Caco-2 (cell line): ENCODE measurements around the gene TNS1. TPM values are rescaled to one million over a fixed set of nuclear protein-coding genes. Genes with fewer than 3 reads are reported as not detected.

Experiments used
- BruUV-seq: library from RNA; stranded (reverse); fragments of 400-500 nt; replicated peaks from 2 replicates; lab custom pipeline; 2021; lab: Mats Ljungman, UMichigan
- CTCF ChIA-PET: fragments of 300-600 bp; sonication (Branson Sonifier 250); formaldehyde crosslinking; loops from one replicate; lab custom pipeline; 2022; ENCODE audit warnings: antibody characterized with exemption; lab: Charles Lee
- POLR2A ChIA-PET: fragments of 300-600 bp; sonication (Branson Sonifier 250); formaldehyde crosslinking; loops from one replicate; lab custom pipeline; 2022; ENCODE audit warnings: antibody characterized with exemption; lab: Charles Lee
- DNase-seq, 2 experiments: peaks; one replicate each; pipeline versions ENCODE4 v3.0.0 to v3.0.0-alpha.2; 2020 to 2022
- H3K27me3 ChIP-seq: replicated peaks from 2 replicates; pipeline ENCODE4 v1.6.0; 2011; ENCODE audit warnings: low read length; ENCODE audit not compliant: control insufficient read depth, insufficient read depth
- H3K36me3 ChIP-seq: 2 replicates; pipeline ENCODE4 v1.5.1; 2011; ENCODE audit warnings: low read length; ENCODE audit not compliant: control insufficient read depth, insufficient read depth
- H3K4me1 ChIP-seq: fragments of 250-450 bp; sonication (Bioruptor Pico); 2 replicates; pipeline ENCODE4 v1.5.1; 2020; ENCODE audit warnings: mild to moderate bottlenecking
- H3K4me3 ChIP-seq: 2 replicates; pipeline ENCODE4 v1.5.1; 2011; ENCODE audit warnings: low read depth, mild to moderate bottlenecking, control low read depth, low read length
- H3K9me3 ChIP-seq: fragments of 250-450 bp; sonication (Bioruptor Pico); 2 replicates; pipeline ENCODE4 v1.5.1; 2020; ENCODE audit warnings: mild to moderate bottlenecking, moderate library complexity
- H3K27ac Mint-ChIP-seq: one replicate; pipeline ENCODE4 v1.8.0; 2022; ENCODE audit warnings: mixed read lengths; ENCODE audit not compliant: unreplicated experiment
- H3K27me3 Mint-ChIP-seq: one replicate; pipeline ENCODE4 v1.8.0; 2022; ENCODE audit warnings: mixed read lengths; ENCODE audit not compliant: insufficient read depth, unreplicated experiment
- H3K36me3 Mint-ChIP-seq: one replicate; pipeline ENCODE4 v1.8.0; 2022; ENCODE audit warnings: mild to moderate bottlenecking, mixed read lengths; ENCODE audit not compliant: insufficient read depth, unreplicated experiment
- H3K4me1 Mint-ChIP-seq: one replicate; pipeline ENCODE4 v1.8.0; 2022; ENCODE audit warnings: low read depth, mixed read lengths; ENCODE audit not compliant: unreplicated experiment
- H3K4me3 Mint-ChIP-seq: one replicate; pipeline ENCODE4 v1.8.0; 2022; ENCODE audit warnings: mild to moderate bottlenecking, moderate library complexity, mixed read lengths; ENCODE audit not compliant: unreplicated experiment
- H3K9me3 Mint-ChIP-seq: one replicate; pipeline ENCODE4 v1.8.0; 2022; ENCODE audit warnings: mixed read lengths; ENCODE audit not compliant: unreplicated experiment
- CTCF ChIP-seq, 2 experiments: fragments of 200-600 bp in 1 of 2; IDR thresholded peaks; 1 replicate in 1 of 2; 2 replicates in 1 of 2; pipeline versions ENCODE4 v1.5.1 to v1.8.0; 2011 to 2022; ENCODE audit warnings: antibody characterized with exemption in 1 of 2, control low read depth in 1 of 2, inconsistent platforms in 1 of 2, low read depth in 1 of 2, low read length in 1 of 2, mild to moderate bottlenecking in 1 of 2, moderate library complexity in 1 of 2; ENCODE audit not compliant: insufficient read depth in 1 of 2, severe bottlenecking in 1 of 2, unreplicated experiment in 1 of 2
- intact Hi-C: fragments of 100-400 bp; cut with micrococcal nuclease; formaldehyde crosslinking; loops from one replicate; pipeline ENCODE4 v1.10.0; 2022; ENCODE audit not compliant: unreplicated experiment
- total RNA-seq: library from RNA; stranded (reverse); gene quantifications from 2 replicates; pipeline ENCODE4 v1.2.3, GENCODE V29; 2022

The TNS1 gene
- total RNA-seq, 1 experiment from 2014 or later, result 16.1 TPM

GRCh38 chr2:217826520-217826919 is 176.3 kb downstream of the TNS1 start:
- H3K4me3 ChIP-seq, result no peak overlapping the region
- DNase-seq, result no peak
- no TSS peak for BruUV-seq

GRCh38 chr2:217825469-217826235 is 177.1 kb downstream of the TNS1 start:
- Histone ChIP-seq H3K27me3 (no peaks in the 10 kb centered on the region), H3K4me3 (no peak overlapping the region), H3K9me3 (no peaks in the 10 kb centered on the region), H3K4me1 (no peaks in the 10 kb centered on the region), H3K36me3 (no peaks in the 10 kb centered on the region)
- Mint-ChIP-seq H3K36me3 (no peaks in the 10 kb centered on the region), H3K4me3 (no peak overlapping the region), H3K4me1 (no peaks in the 10 kb centered on the region), H3K9me3 (no peaks in the 10 kb centered on the region), H3K27ac (no peak overlapping the region), H3K27me3 (no peaks in the 10 kb centered on the region)
- intact Hi-C loops, result no loop called here
- ChIA-PET POLR2A (interaction anchor here (0.6 kb wide), 1 partner anchor 7 kb away, joined by 4 read pairs; no protein-coding TSS in a partner anchor), CTCF (no interaction called here)
- no peak for TF ChIP-seq CTCF (IDR thresholded peaks at IDR 0.05; ENCODE audit: insufficient read depth in 1 of 2, low read depth in 1 of 2, low read length in 1 of 2, severe bottlenecking in 1 of 2, unreplicated experiment in 1 of 2)
- BruUV-seq, result no TSS peak
- no peak for DNase-seq

More at GRCh38 chr2:217826520-217826919, 176.3 kb downstream of the TNS1 start:
- Mint-ChIP-seq H3K36me3 (no peaks in the 10 kb centered on the region), H3K9me3 (no peaks in the 10 kb centered on the region), H3K4me1 (no peaks in the 10 kb centered on the region), H3K27me3 (no peaks in the 10 kb centered on the region), H3K27ac (no peak overlapping the region), H3K4me3 (no peak overlapping the region)
- Histone ChIP-seq H3K27me3 (no peaks in the 10 kb centered on the region), H3K9me3 (no peaks in the 10 kb centered on the region), H3K36me3 (no peaks in the 10 kb centered on the region), H3K4me1 (no peaks in the 10 kb centered on the region)
- no peak for TF ChIP-seq CTCF (IDR thresholded peaks at IDR 0.05; ENCODE audit: insufficient read depth in 1 of 2, low read depth in 1 of 2, low read length in 1 of 2, severe bottlenecking in 1 of 2, unreplicated experiment in 1 of 2)
- intact Hi-C loops, result no loop called here
- ChIA-PET CTCF (no interaction called here), POLR2A (interaction anchor here (0.6 kb wide), 1 partner anchor 8 kb away, joined by 4 read pairs; no protein-coding TSS in a partner anchor)

- Mint-ChIP-seq H3K27ac (no peak overlapping the region), H3K9me3 (no peaks in the 10 kb centered on the region), H3K36me3 (no peaks in the 10 kb centered on the region), H3K27me3 (no peaks in the 10 kb centered on the region), H3K4me3 (no peak overlapping the region), H3K4me1 (no peaks in the 10 kb centered on the region)
- H3K27me3 ChIP-seq, result no peaks in the 10 kb centered on the region
- ChIA-PET CTCF (no interaction called here), POLR2A (no interaction called here)
- no peak for TF ChIP-seq CTCF (IDR thresholded peaks at IDR 0.05; ENCODE audit: insufficient read depth in 1 of 2, low read depth in 1 of 2, low read length in 1 of 2, severe bottlenecking in 1 of 2, unreplicated experiment in 1 of 2)
- no peak for DNase-seq
- intact Hi-C loops, result no loop called here
- no TSS peak for BruUV-seq
- no peaks in the 10 kb centered on the region for H3K4me1 ChIP-seq
- H3K36me3 ChIP-seq, result no peaks in the 10 kb centered on the region
- H3K9me3 ChIP-seq, result no peaks in the 10 kb centered on the region
- H3K4me3 ChIP-seq, result no peak overlapping the region
Measured at GRCh38 chr2:217824223-217824622, 178.6 kb downstream of the TNS1 start.
